Chondrocyte (in vitro differentiated cells): ENCODE results near the gene ZNF165. TPM values are rescaled to one million over a fixed set of nuclear protein-coding genes. Genes with fewer than 3 reads are reported as not detected.

ENCODE experiments used
- DNase-seq: peaks from one replicate; pipeline ENCODE4 v3.0.0; 2021; ENCODE audit warnings: mixed read lengths, low spot score
- H3K27ac Mint-ChIP-seq: one replicate; pipeline ENCODE4 v1.8.0; 2021; ENCODE audit warnings: mild to moderate bottlenecking, moderate library complexity, mixed read lengths; ENCODE audit not compliant: unreplicated experiment
- H3K27me3 Mint-ChIP-seq: 2 replicates; pipeline ENCODE4 v1.8.0; 2021; ENCODE audit warnings: low read depth, mixed read lengths
- H3K36me3 Mint-ChIP-seq: 2 replicates; pipeline ENCODE4 v1.8.0; 2021; ENCODE audit warnings: low read depth, mixed read lengths
- H3K4me1 Mint-ChIP-seq: 2 replicates; pipeline ENCODE4 v1.8.0; 2021; ENCODE audit warnings: low read depth, mild to moderate bottlenecking, mixed read lengths
- H3K4me3 Mint-ChIP-seq: one replicate; pipeline ENCODE4 v1.8.0; 2021; ENCODE audit warnings: mild to moderate bottlenecking, moderate library complexity, mixed read lengths; ENCODE audit not compliant: unreplicated experiment
- H3K9me3 Mint-ChIP-seq: 2 replicates; pipeline ENCODE4 v1.8.0; 2021; ENCODE audit warnings: low read depth, mixed read lengths
- CTCF ChIP-seq: fragments of 200-600 bp; sonication (generic); IDR thresholded peaks from 2 replicates; pipeline ENCODE4 v1.5.0; 2021; ENCODE audit warnings: antibody characterized with exemption, mild to moderate bottlenecking, moderate library complexity
- total RNA-seq: library from RNA; stranded (reverse); gene quantifications from 3 replicates; pipeline ENCODE4 v1.2.1, GENCODE V29; 2021

The ZNF165 gene
- total RNA-seq, 1 donor from 2014 or later: 0.25 TPM

- peaks cover 11% of the 10 kb centered on the region for H3K4me1 Mint-ChIP-seq
- H3K36me3 Mint-ChIP-seq: no peaks in the 10 kb centered on the region
- TF ChIP-seq CTCF: no peak
- H3K27me3 Mint-ChIP-seq: peaks cover 6% of the 10 kb centered on the region
- H3K4me3 Mint-ChIP-seq: no peak overlapping the region
- no peaks in the 10 kb centered on the region for H3K9me3 Mint-ChIP-seq
- no peak overlapping the region for H3K27ac Mint-ChIP-seq
- no peak for DNase-seq
Observed at GRCh38 chr6:28078050-28078449, 2.3 kb upstream of the ZNF165 start.

GRCh38 chr6:28078836-28079235, 1.5 kb upstream of the ZNF165 start:
- no peak for TF ChIP-seq CTCF

GRCh38 chr6:28080631-28081485, 490 bp downstream of the ZNF165 start:
- peak overlapping the region; percentile 98 for H3K27ac Mint-ChIP-seq
- no peak for TF ChIP-seq CTCF
- H3K36me3 Mint-ChIP-seq: no peaks in the 10 kb centered on the region
- no peaks in the 10 kb centered on the region for H3K9me3 Mint-ChIP-seq
- peak overlapping the region; percentile 96 for H3K4me3 Mint-ChIP-seq
- peak; percentile 96 for DNase-seq
- no peaks in the 10 kb centered on the region for H3K27me3 Mint-ChIP-seq
- peaks cover 11% of the 10 kb centered on the region for H3K4me1 Mint-ChIP-seq

More at GRCh38 chr6:28078836-28079235, 1.5 kb upstream of the ZNF165 start:
- H3K4me1 Mint-ChIP-seq: peaks cover 11% of the 10 kb centered on the region
- DNase-seq: no peak
- H3K27ac Mint-ChIP-seq: no peak overlapping the region
- H3K36me3 Mint-ChIP-seq: no peaks in the 10 kb centered on the region
- peak overlapping the region; percentile 11 for H3K4me3 Mint-ChIP-seq
- peaks cover under 1% of the 10 kb centered on the region for H3K27me3 Mint-ChIP-seq
- H3K9me3 Mint-ChIP-seq: no peaks in the 10 kb centered on the region

DNA sequence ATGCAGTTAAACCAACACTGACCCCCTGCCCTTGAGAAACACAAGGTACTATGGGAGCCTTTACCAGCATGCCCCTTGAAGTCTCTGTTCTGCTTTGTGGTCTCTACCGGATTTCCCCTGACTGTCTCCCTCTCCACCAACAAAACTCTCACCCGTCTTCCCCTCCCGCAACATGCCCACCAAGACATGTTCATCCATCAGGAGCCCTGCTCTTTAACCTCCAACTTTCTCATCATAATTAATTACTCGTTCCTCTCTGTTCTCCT, 1.1 kb downstream of the ZNF165 start:
- H3K36me3 Mint-ChIP-seq: no peaks in the 10 kb centered on the region
- no peak for DNase-seq
- H3K9me3 Mint-ChIP-seq: no peaks in the 10 kb centered on the region
- TF ChIP-seq CTCF: no peak
- H3K27me3 Mint-ChIP-seq: no peaks in the 10 kb centered on the region
- H3K27ac Mint-ChIP-seq: peak overlapping the region; percentile 98
- H3K4me3 Mint-ChIP-seq: peak overlapping the region; percentile 96
- H3K4me1 Mint-ChIP-seq: peaks cover 11% of the 10 kb centered on the region

DNA sequence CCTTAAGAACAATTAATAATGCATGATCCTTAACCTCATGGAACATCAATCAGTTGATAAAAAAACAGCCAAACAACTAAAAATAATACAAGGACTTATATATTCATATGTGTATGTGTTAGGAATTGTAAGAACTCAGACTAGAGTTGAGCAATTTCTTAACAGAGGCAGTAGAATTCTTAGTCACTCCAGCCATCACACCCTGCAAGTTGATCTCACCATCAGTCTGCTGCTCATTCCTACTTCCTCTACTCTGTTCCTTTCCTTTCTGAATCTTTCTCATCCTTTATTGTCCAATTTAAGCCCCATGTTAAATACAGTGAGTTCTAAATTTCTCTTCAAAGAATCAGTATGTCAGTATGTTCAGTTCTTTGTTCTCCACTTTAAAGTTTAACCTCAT, 2.6 kb downstream of the ZNF165 start:
- peaks cover 4% of the 10 kb centered on the region for H3K36me3 Mint-ChIP-seq
- H3K27ac Mint-ChIP-seq: no peak overlapping the region
- no peak for TF ChIP-seq CTCF
- no peak for DNase-seq
- H3K27me3 Mint-ChIP-seq: no peaks in the 10 kb centered on the region
- no peak overlapping the region for H3K4me3 Mint-ChIP-seq
- H3K4me1 Mint-ChIP-seq: peaks cover 11% of the 10 kb centered on the region
- H3K9me3 Mint-ChIP-seq: peaks cover 5% of the 10 kb centered on the region
